ENCODE results near the gene BEST3.

The BEST3 gene

GRCh38 chr12:69712826-69713225, 13.7 kb upstream of the BEST3 start:
- no peaks in the 10 kb centered on the region for H3K36me3 ChIP-seq (ENCODE audit: control insufficient read depth in 1 of 2, insufficient read depth in 2 of 2, low read length in 2 of 2)

GRCh38 chr12:69708649-69709048, 9.5 kb upstream of the BEST3 start:
- Histone ChIP-seq H3K36me3 (ENCODE audit: control insufficient read depth in 1 of 2, insufficient read depth in 2 of 2, low read length in 2 of 2) (no peaks in the 10 kb centered on the region), H3K27ac (ENCODE audit: low read length) (no peak overlapping the region), H3K9me3 (ENCODE audit: control insufficient read depth in 1 of 2, low read length in 2 of 2) (no peaks in the 10 kb centered on the region), H3K27me3 (ENCODE audit: low read depth, low read length) (no peaks in the 10 kb centered on the region), H3K4me1 (ENCODE audit: control insufficient read depth in 1 of 2, insufficient read depth in 2 of 2, low read length in 2 of 2) (no peaks in the 10 kb centered on the region), H3K4me3 (ENCODE audit: low read depth in 1 of 2, low read length in 2 of 2) (no peak overlapping the region)

More at GRCh38 chr12:69712826-69713225, 13.7 kb upstream of the BEST3 start:
- Histone ChIP-seq H3K4me3 (ENCODE audit: low read depth in 1 of 2, low read length in 2 of 2) (no peak overlapping the region), H3K27me3 (ENCODE audit: low read depth, low read length) (no peaks in the 10 kb centered on the region), H3K4me1 (ENCODE audit: control insufficient read depth in 1 of 2, insufficient read depth in 2 of 2, low read length in 2 of 2) (no peaks in the 10 kb centered on the region), H3K9me3 (ENCODE audit: control insufficient read depth in 1 of 2, low read length in 2 of 2) (no peaks in the 10 kb centered on the region), H3K27ac (ENCODE audit: low read length) (no peak overlapping the region)

GRCh38 chr12:69704357-69704756, 5.3 kb upstream of the BEST3 start:
- Histone ChIP-seq H3K36me3 (ENCODE audit: control insufficient read depth in 1 of 2, insufficient read depth in 2 of 2, low read length in 2 of 2) (no peaks in the 10 kb centered on the region), H3K9me3 (ENCODE audit: control insufficient read depth in 1 of 2, low read length in 2 of 2) (no peaks in the 10 kb centered on the region), H3K4me1 (ENCODE audit: control insufficient read depth in 1 of 2, insufficient read depth in 2 of 2, low read length in 2 of 2) (no peaks in the 10 kb centered on the region), H3K27me3 (ENCODE audit: low read depth, low read length) (no peaks in the 10 kb centered on the region), H3K27ac (ENCODE audit: low read length) (no peak overlapping the region), H3K4me3 (ENCODE audit: low read depth in 1 of 2, low read length in 2 of 2) (no peak overlapping the region)

GRCh38 chr12:69703146-69703642, 4.1 kb upstream of the BEST3 start:
- H3K27ac ChIP-seq (ENCODE audit: low read length) = no peak overlapping the region

GRCh38 chr12:69701826-69702225, 2.7 kb upstream of the BEST3 start:
- H3K36me3 ChIP-seq (ENCODE audit: control insufficient read depth in 1 of 2, insufficient read depth in 2 of 2, low read length in 2 of 2) = no peaks in the 10 kb centered on the region
- no peak overlapping the region for H3K4me3 ChIP-seq (ENCODE audit: low read depth in 1 of 2, low read length in 2 of 2)
- H3K27ac ChIP-seq (ENCODE audit: low read length) = no peak overlapping the region
- H3K27me3 ChIP-seq (ENCODE audit: low read depth, low read length) = no peaks in the 10 kb centered on the region
- no peaks in the 10 kb centered on the region for H3K9me3 ChIP-seq (ENCODE audit: control insufficient read depth in 1 of 2, low read length in 2 of 2)
- no peaks in the 10 kb centered on the region for H3K4me1 ChIP-seq (ENCODE audit: control insufficient read depth in 1 of 2, insufficient read depth in 2 of 2, low read length in 2 of 2)

More at GRCh38 chr12:69703146-69703642, 4.1 kb upstream of the BEST3 start:
- Histone ChIP-seq H3K4me1 (ENCODE audit: control insufficient read depth in 1 of 2, insufficient read depth in 2 of 2, low read length in 2 of 2) (no peaks in the 10 kb centered on the region), H3K36me3 (ENCODE audit: control insufficient read depth in 1 of 2, insufficient read depth in 2 of 2, low read length in 2 of 2) (no peaks in the 10 kb centered on the region), H3K27me3 (ENCODE audit: low read depth, low read length) (no peaks in the 10 kb centered on the region), H3K4me3 (ENCODE audit: low read depth in 1 of 2, low read length in 2 of 2) (no peak overlapping the region), H3K9me3 (ENCODE audit: control insufficient read depth in 1 of 2, low read length in 2 of 2) (no peaks in the 10 kb centered on the region)

GRCh38 chr12:69698054-69698453, 1.0 kb downstream of the BEST3 start:
- Histone ChIP-seq H3K9me3 (ENCODE audit: control insufficient read depth in 1 of 2, low read length in 2 of 2) (no peaks in the 10 kb centered on the region), H3K4me1 (ENCODE audit: control insufficient read depth in 1 of 2, insufficient read depth in 2 of 2, low read length in 2 of 2) (no peaks in the 10 kb centered on the region), H3K4me3 (ENCODE audit: low read depth in 1 of 2, low read length in 2 of 2) (no peak overlapping the region), H3K27me3 (ENCODE audit: low read depth, low read length) (no peaks in the 10 kb centered on the region), H3K27ac (ENCODE audit: low read length) (no peak overlapping the region), H3K36me3 (ENCODE audit: control insufficient read depth in 1 of 2, insufficient read depth in 2 of 2, low read length in 2 of 2) (no peaks in the 10 kb centered on the region)

- Histone ChIP-seq H3K27ac (ENCODE audit: low read length) (no peak overlapping the region), H3K4me1 (ENCODE audit: control insufficient read depth in 1 of 2, insufficient read depth in 2 of 2, low read length in 2 of 2) (no peaks in the 10 kb centered on the region), H3K9me3 (ENCODE audit: control insufficient read depth in 1 of 2, low read length in 2 of 2) (no peaks in the 10 kb centered on the region), H3K36me3 (ENCODE audit: control insufficient read depth in 1 of 2, insufficient read depth in 2 of 2, low read length in 2 of 2) (no peaks in the 10 kb centered on the region), H3K4me3 (ENCODE audit: low read depth in 1 of 2, low read length in 2 of 2) (no peak overlapping the region), H3K27me3 (ENCODE audit: low read depth, low read length) (no peaks in the 10 kb centered on the region)
Observed at GRCh38 chr12:69694123-69694522, 5.0 kb downstream of the BEST3 start.

GRCh38 chr12:69689638-69690037, 9.5 kb downstream of the BEST3 start:
- no peaks in the 10 kb centered on the region for H3K4me1 ChIP-seq (ENCODE audit: control insufficient read depth in 1 of 2, insufficient read depth in 2 of 2, low read length in 2 of 2)
- no peaks in the 10 kb centered on the region for H3K36me3 ChIP-seq (ENCODE audit: control insufficient read depth in 1 of 2, insufficient read depth in 2 of 2, low read length in 2 of 2)
- H3K27ac ChIP-seq (ENCODE audit: low read length) = no peak overlapping the region
- no peaks in the 10 kb centered on the region for H3K9me3 ChIP-seq (ENCODE audit: control insufficient read depth in 1 of 2, low read length in 2 of 2)
- H3K4me3 ChIP-seq (ENCODE audit: low read depth in 1 of 2, low read length in 2 of 2) = no peak overlapping the region
- H3K27me3 ChIP-seq (ENCODE audit: low read depth, low read length) = no peaks in the 10 kb centered on the region

- H3K27me3 ChIP-seq (ENCODE audit: low read depth, low read length) = no peaks in the 10 kb centered on the region
- H3K9me3 ChIP-seq (ENCODE audit: control insufficient read depth in 1 of 2, low read length in 2 of 2) = no peaks in the 10 kb centered on the region
- H3K4me3 ChIP-seq (ENCODE audit: low read depth in 1 of 2, low read length in 2 of 2) = no peak overlapping the region
- H3K4me1 ChIP-seq (ENCODE audit: control insufficient read depth in 1 of 2, insufficient read depth in 2 of 2, low read length in 2 of 2) = no peaks in the 10 kb centered on the region
- H3K27ac ChIP-seq (ENCODE audit: low read length) = no peak overlapping the region
- no peaks in the 10 kb centered on the region for H3K36me3 ChIP-seq (ENCODE audit: control insufficient read depth in 1 of 2, insufficient read depth in 2 of 2, low read length in 2 of 2)
Observed at GRCh38 chr12:69688471-69689427, 10.4 kb downstream of the BEST3 start.

GRCh38 chr12:69688021-69688420, 11.1 kb downstream of the BEST3 start:
- Histone ChIP-seq H3K27me3 (ENCODE audit: low read depth, low read length) (no peaks in the 10 kb centered on the region), H3K4me3 (ENCODE audit: low read depth in 1 of 2, low read length in 2 of 2) (no peak overlapping the region), H3K36me3 (ENCODE audit: control insufficient read depth in 1 of 2, insufficient read depth in 2 of 2, low read length in 2 of 2) (no peaks in the 10 kb centered on the region), H3K4me1 (ENCODE audit: control insufficient read depth in 1 of 2, insufficient read depth in 2 of 2, low read length in 2 of 2) (no peaks in the 10 kb centered on the region), H3K27ac (ENCODE audit: low read length) (no peak overlapping the region), H3K9me3 (ENCODE audit: control insufficient read depth in 1 of 2, low read length in 2 of 2) (no peaks in the 10 kb centered on the region)

GRCh38 chr12:69687390-69687789, 11.7 kb downstream of the BEST3 start:
- Histone ChIP-seq H3K4me1 (ENCODE audit: control insufficient read depth in 1 of 2, insufficient read depth in 2 of 2, low read length in 2 of 2) (no peaks in the 10 kb centered on the region), H3K4me3 (ENCODE audit: low read depth in 1 of 2, low read length in 2 of 2) (no peak overlapping the region), H3K27ac (ENCODE audit: low read length) (no peak overlapping the region), H3K36me3 (ENCODE audit: control insufficient read depth in 1 of 2, insufficient read depth in 2 of 2, low read length in 2 of 2) (no peaks in the 10 kb centered on the region), H3K9me3 (ENCODE audit: control insufficient read depth in 1 of 2, low read length in 2 of 2) (no peaks in the 10 kb centered on the region), H3K27me3 (ENCODE audit: low read depth, low read length) (no peaks in the 10 kb centered on the region)

Data from muscle layer of duodenum (tissue), 2 donors.